OCI-LY7 (cell line): Measurements from ENCODE around the gene GOT2.
A peak's percentile ranks its signal among the peaks of the same experiment; 100 is the strongest.

ENCODE experiments used
- EZH2phosphoT487 ChIP-seq: fragments of 200-600 bp; sonication (generic); IDR thresholded peaks from 2 replicates; pipeline ENCODE4 v1.6.1; 2018; ENCODE audit warnings: low read depth, borderline replicate concordance, mild to moderate bottlenecking, mixed run types, antibody characterized with exemption, low read length, moderate library complexity, mixed read lengths
- TF ChIP-seq, protein P1 (sequence below): fragments of 200-600 bp; sonication (generic); conservative IDR thresholded peaks from 2 replicates; pipeline ENCODE4 v1.5.1; 2014; ENCODE audit warnings: mild to moderate bottlenecking, antibody characterized with exemption, low read length, moderate library complexity, mixed read lengths

DNA sequence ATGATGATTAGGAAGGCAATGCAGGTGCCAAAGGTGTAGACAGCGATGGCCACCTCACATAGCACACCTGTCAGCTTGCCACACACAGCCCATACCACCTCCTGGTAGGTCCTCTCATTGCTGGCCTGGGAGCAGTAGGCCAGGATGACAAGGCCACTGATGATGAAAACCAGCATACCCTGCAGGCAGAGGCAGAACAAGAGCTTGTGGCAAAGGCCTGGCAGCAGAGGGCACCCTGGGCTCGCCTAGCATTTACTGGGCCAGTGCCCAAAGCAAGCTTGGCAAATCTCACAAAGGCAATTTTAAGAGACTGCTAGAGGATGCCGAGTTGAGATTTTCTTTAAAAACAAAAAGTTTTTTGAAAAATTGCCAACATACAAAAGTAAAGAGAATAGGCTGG, 55.4 kb downstream of the GOT2 start:
- TF ChIP-seq, protein P1, sequence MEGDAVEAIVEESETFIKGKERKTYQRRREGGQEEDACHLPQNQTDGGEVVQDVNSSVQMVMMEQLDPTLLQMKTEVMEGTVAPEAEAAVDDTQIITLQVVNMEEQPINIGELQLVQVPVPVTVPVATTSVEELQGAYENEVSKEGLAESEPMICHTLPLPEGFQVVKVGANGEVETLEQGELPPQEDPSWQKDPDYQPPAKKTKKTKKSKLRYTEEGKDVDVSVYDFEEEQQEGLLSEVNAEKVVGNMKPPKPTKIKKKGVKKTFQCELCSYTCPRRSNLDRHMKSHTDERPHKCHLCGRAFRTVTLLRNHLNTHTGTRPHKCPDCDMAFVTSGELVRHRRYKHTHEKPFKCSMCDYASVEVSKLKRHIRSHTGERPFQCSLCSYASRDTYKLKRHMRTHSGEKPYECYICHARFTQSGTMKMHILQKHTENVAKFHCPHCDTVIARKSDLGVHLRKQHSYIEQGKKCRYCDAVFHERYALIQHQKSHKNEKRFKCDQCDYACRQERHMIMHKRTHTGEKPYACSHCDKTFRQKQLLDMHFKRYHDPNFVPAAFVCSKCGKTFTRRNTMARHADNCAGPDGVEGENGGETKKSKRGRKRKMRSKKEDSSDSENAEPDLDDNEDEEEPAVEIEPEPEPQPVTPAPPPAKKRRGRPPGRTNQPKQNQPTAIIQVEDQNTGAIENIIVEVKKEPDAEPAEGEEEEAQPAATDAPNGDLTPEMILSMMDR: peak; percentile 36
- no peak for TF ChIP-seq EZH2phosphoT487
